BJ (cell line): ENCODE measurements around the gene E2F7. TPM values are rescaled to one million over a fixed set of nuclear protein-coding genes. Genes with fewer than 3 reads are reported as not detected.

Experiments
- CTCF ChIA-PET: fragments of 350-600 bp; formaldehyde crosslinking; extraction: SDS; loops from one replicate; lab custom pipeline; 2021; ENCODE audit warnings: antibody characterized with exemption, inconsistent platforms; lab: Yijun Ruan, JAX
- POLR2A ChIA-PET: fragments of 300-600 bp; sonication (Branson Sonifier 250); formaldehyde crosslinking; extraction: SDS; loops from one replicate; lab custom pipeline; 2021; ENCODE audit warnings: antibody characterized with exemption; lab: Charles Lee
- DNase-seq: peaks from one replicate; pipeline ENCODE4 v3.0.0-alpha.2; 2011; ENCODE audit warnings: low read depth
- H3K27me3 ChIP-seq: 2 replicates; pipeline ENCODE4 v1.6.0; 2011; ENCODE audit warnings: low read length; ENCODE audit not compliant: control insufficient read depth, insufficient read depth
- H3K36me3 ChIP-seq: 2 replicates; pipeline ENCODE4 v1.5.1; 2011; ENCODE audit warnings: low read length; ENCODE audit not compliant: control insufficient read depth, insufficient read depth
- H3K4me3 ChIP-seq: 2 replicates; pipeline ENCODE4 v1.5.1; 2011; ENCODE audit warnings: low read depth, mild to moderate bottlenecking, control low read depth, low read length
- polyA plus RNA-seq: library from polyadenylated mRNA; depleted of rRNA; stranded (reverse); fragments of >200 nt; gene quantifications from 2 replicates; pipeline ENCODE4 v1.2.3, GENCODE V29; 2011
- TF ChIP-seq, protein P1 (sequence below): IDR thresholded peaks from 2 replicates; pipeline ENCODE4 v1.5.1; 2011; ENCODE audit warnings: low read depth, mild to moderate bottlenecking, control low read depth, inconsistent platforms, low read length, moderate library complexity; ENCODE audit not compliant: insufficient read depth

E2F7 gene
- polyA plus RNA-seq, 1 experiment, result 3.6 TPM

DNA sequence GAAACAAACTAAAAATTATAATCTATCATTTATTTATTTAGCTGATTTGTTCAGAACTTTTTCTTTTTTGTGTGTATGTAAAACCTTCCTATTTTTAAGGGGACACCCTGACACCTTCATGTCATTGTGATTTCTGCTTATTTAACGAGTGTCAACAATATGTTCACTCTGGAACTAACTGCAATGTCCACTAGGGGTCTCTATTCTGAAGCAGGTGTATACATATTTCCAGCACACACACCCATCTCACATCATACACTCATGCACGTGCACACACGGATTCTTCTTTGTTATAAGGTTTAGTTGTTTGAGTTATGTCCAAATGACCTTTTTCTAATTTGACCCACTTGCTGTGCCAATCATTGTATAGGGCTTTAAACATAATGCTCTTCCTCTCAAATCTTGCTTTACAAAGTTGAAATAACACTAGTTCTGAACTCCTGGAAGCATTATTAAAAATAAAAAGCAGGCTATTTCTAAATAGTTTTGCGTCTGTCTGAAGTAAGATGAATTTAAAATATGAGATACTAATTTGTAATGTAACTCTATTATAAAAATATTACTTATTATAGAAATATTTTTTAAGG is 15.5 kb downstream of the E2F7 start:
- Histone ChIP-seq H3K4me3 (no peak overlapping the region), H3K27me3 (no peaks in the 10 kb centered on the region), H3K36me3 (0 out of 2 replicates have a peak, but pooled peaks cover 1% of the 10 kb centered on the region)
- ChIA-PET CTCF (interaction anchor here (0.5 to 4.1 kb wide), 21 partner anchors 8 to 890 kb away, joined by 3 to 28 read pairs (median 4); no protein-coding TSS in a partner anchor), POLR2A (no interaction called here)
- TF ChIP-seq, protein P1, sequence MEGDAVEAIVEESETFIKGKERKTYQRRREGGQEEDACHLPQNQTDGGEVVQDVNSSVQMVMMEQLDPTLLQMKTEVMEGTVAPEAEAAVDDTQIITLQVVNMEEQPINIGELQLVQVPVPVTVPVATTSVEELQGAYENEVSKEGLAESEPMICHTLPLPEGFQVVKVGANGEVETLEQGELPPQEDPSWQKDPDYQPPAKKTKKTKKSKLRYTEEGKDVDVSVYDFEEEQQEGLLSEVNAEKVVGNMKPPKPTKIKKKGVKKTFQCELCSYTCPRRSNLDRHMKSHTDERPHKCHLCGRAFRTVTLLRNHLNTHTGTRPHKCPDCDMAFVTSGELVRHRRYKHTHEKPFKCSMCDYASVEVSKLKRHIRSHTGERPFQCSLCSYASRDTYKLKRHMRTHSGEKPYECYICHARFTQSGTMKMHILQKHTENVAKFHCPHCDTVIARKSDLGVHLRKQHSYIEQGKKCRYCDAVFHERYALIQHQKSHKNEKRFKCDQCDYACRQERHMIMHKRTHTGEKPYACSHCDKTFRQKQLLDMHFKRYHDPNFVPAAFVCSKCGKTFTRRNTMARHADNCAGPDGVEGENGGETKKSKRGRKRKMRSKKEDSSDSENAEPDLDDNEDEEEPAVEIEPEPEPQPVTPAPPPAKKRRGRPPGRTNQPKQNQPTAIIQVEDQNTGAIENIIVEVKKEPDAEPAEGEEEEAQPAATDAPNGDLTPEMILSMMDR, result peak; percentile 81
- DNase-seq, result peak; percentile 12

DNA sequence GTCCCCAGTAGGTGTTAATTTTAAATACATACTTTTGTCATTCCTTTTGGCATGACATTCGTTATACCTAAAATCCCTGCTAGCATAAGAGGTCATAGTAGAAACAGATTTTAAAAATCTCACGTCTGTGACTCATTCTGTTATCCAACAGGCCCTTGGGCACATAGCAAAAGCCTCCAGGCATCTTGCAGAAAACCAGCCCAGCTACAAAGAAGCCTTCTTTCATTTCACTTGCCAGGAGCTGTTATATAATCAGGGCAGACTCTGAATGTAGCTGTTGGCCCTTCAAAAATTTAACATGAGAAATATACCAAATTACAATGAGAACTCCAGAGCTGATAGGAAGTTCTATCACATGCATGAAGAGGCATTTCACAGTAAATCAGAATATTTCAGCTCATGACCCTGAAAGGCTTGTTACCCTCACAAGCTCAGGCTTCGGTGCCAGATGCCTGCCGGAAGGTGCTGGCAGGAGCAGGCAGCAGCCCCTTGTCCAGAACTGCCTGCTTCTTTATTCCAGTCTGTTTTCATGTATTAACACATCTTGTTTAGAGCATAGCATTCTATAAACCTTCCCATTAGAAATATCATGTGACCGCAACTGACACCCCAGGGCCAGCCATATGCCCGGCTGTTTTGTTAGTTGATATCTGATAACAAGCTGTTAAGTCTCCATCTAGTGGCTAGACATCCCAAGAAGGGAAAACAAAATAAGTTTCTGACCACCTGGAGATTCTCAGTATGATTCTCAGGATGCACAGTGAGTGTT is 17.8 kb downstream of the E2F7 start:
- Histone ChIP-seq H3K27me3 (no peaks in the 10 kb centered on the region), H3K36me3 (peaks cover 1% of the 10 kb centered on the region; the same call in 1 of the 2 replicates), H3K4me3 (no peak overlapping the region)
- POLR2A ChIA-PET, result no interaction called here
- CTCF ChIA-PET, result interaction anchor here (1.0 to 4.1 kb wide), 6 partner anchors 7 to 37 kb away, joined by 4 to 28 read pairs (median 6); no protein-coding TSS in a partner anchor
- no peak for DNase-seq
- TF ChIP-seq, protein P1, result peak; percentile 32; the same call in 1 of the 2 replicates

DNA sequence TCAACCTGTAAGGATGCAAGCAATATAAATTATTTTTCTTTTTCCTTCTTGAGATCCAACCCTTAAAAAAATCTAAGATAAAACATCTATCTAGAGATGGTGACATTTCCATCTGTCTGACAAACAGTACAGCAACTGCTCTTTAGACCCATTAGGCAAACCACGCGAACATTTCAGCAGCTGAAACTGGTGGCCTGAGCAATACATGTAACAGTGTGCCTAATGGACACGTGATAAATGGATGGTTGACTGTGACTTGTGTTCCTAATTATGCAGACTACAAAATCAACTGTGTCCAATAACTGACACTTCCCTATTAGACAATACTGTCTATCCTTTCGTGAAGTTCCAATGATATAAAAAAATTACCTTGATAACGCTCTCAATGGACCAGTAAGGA is 18.9 kb downstream of the E2F7 start:
- Histone ChIP-seq H3K36me3 (peaks cover 1% of the 10 kb centered on the region; the same call in 1 of the 2 replicates), H3K4me3 (no peak overlapping the region), H3K27me3 (no peaks in the 10 kb centered on the region)
- ChIA-PET POLR2A (no interaction called here), CTCF (interaction anchor here (1.4 to 1.9 kb wide), 3 partner anchors 10 to 35 kb away, joined by 4 to 10 read pairs (median 7); no protein-coding TSS in a partner anchor)
- no peak for DNase-seq
- TF ChIP-seq, protein P1, result no peak

DNA sequence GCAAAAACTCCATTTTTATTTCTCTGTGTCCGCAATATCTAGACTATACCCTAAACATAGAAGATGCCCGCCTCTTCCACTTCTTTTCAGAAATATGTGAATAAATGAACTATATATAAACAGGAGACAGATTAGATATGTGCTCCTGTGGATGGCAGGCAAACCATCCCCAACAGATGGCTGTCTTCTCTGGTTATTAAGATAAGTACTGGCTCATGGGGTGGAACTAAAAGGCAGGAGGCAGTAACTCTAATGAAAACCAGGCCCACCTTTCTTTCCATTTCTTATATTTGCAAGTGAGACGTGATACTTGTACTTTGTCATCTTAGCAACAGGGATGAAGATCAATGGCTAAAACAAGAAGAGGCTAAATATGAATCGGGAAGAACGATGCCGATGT is 20.2 kb downstream of the E2F7 start:
- Histone ChIP-seq H3K4me3 (no peak overlapping the region), H3K36me3 (peaks cover 1% of the 10 kb centered on the region; the same call in 1 of the 2 replicates), H3K27me3 (no peaks in the 10 kb centered on the region)
- TF ChIP-seq, protein P1, result no peak
- CTCF ChIA-PET, result no interaction called here
- POLR2A ChIA-PET, result no interaction called here
- no peak for DNase-seq

DNA sequence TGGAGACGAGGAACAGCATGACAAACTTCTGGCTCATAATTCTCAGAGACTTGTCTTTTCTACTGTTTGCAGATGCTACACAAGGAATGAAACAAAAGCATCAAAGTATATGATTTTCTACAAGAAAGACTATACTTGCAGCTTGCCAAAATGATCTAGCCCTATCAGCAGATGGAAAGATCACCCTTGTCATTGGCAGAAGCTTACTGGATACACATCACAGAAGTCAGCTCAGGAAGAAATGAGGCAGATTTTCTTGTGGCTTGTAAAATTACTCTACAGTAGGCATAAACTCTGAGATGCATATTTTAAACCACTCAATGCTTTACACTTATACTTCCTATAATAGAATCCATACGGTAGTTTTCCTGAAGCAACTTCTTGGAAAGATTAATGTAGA is 20.6 kb downstream of the E2F7 start:
- CTCF ChIA-PET, result interaction anchor here (0.6 kb wide), 1 partner anchor 834 kb away, joined by 5 read pairs; no protein-coding TSS in a partner anchor

More for the DNA sequence above, 20.6 kb downstream of the E2F7 start:
- POLR2A ChIA-PET, result no interaction called here
- DNase-seq, result no peak
- Histone ChIP-seq H3K27me3 (no peaks in the 10 kb centered on the region), H3K36me3 (peaks cover 1% of the 10 kb centered on the region; the same call in 1 of the 2 replicates), H3K4me3 (no peak overlapping the region)
- TF ChIP-seq, protein P1, result no peak
